ENCODE data around the gene SCN5A.
A peak's percentile ranks its signal among the peaks of the same experiment; 100 is the strongest.

Gene SCN5A

GRCh38 chr3:38522002-38522401 lies 127.5 kb downstream of the SCN5A start:
- ChIA-PET POLR2A (ENCODE audit: low non-redundant PET) (no interaction called here), CTCF (interaction anchor here (0.6 to 1.4 kb wide), 13 partner anchors 11 to 515 kb away, joined by 3 to 9 read pairs (median 3); no protein-coding TSS in a partner anchor)
- TF ChIP-seq, protein P1, sequence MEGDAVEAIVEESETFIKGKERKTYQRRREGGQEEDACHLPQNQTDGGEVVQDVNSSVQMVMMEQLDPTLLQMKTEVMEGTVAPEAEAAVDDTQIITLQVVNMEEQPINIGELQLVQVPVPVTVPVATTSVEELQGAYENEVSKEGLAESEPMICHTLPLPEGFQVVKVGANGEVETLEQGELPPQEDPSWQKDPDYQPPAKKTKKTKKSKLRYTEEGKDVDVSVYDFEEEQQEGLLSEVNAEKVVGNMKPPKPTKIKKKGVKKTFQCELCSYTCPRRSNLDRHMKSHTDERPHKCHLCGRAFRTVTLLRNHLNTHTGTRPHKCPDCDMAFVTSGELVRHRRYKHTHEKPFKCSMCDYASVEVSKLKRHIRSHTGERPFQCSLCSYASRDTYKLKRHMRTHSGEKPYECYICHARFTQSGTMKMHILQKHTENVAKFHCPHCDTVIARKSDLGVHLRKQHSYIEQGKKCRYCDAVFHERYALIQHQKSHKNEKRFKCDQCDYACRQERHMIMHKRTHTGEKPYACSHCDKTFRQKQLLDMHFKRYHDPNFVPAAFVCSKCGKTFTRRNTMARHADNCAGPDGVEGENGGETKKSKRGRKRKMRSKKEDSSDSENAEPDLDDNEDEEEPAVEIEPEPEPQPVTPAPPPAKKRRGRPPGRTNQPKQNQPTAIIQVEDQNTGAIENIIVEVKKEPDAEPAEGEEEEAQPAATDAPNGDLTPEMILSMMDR (conservative IDR thresholded peaks at IDR 0.05; ENCODE audit: low read depth): no peak
- DNase-seq (ENCODE audit: low spot score): no peak
- no peak overlapping the region for H3K27ac ChIP-seq

GRCh38 chr3:38521391-38521987 lies 128.0 kb downstream of the SCN5A start:
- ChIA-PET CTCF (interaction anchor here (0.6 to 1.4 kb wide), 13 partner anchors 11 to 510 kb away, joined by 3 to 9 read pairs (median 3); no protein-coding TSS in a partner anchor), POLR2A (ENCODE audit: low non-redundant PET) (no interaction called here)
- H3K27ac ChIP-seq: no peak overlapping the region
- TF ChIP-seq, protein P1 (conservative IDR thresholded peaks at IDR 0.05; ENCODE audit: low read depth): peak; percentile 89
- peak; percentile 47 for DNase-seq (ENCODE audit: low spot score)

DNA sequence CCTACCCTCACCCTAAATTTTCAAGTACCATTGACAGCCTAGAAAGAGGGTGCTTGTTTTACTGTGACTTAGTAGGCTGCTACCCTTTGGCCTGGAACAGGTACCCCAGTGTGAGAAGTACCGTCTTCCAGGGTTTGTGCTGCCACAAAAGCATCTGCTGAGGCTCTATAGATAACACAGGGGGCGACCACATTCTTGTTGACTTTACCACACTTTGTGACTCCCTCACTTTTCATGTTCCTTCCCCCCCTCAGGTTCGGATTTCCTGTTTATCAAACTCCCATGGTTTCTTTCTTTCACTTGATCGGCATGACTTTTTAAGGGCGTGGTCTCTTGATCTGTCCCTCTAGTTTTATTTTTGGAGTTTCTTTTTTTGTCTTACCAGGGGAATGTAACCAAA lies 129.8 kb downstream of the SCN5A start:
- no peak for DNase-seq (ENCODE audit: low spot score)
- CTCF ChIA-PET: interaction anchor here (0.8 kb wide), 1 partner anchor 133 kb away, joined by 3 read pairs; no protein-coding TSS in a partner anchor
- no peak overlapping the region for H3K27ac ChIP-seq
- TF ChIP-seq, protein P1 (conservative IDR thresholded peaks at IDR 0.05; ENCODE audit: low read depth): no peak
- POLR2A ChIA-PET (ENCODE audit: low non-redundant PET): no interaction called here

- DNase-seq (ENCODE audit: low spot score): no peak
- CTCF ChIA-PET: interaction anchor here (0.6 kb wide), 1 partner anchor 617 kb away, joined by 6 read pairs; no protein-coding TSS in a partner anchor
- no peak overlapping the region for H3K27ac ChIP-seq
- POLR2A ChIA-PET (ENCODE audit: low non-redundant PET): no interaction called here
- TF ChIP-seq, protein P1 (conservative IDR thresholded peaks at IDR 0.05; ENCODE audit: low read depth): no peak
Measured at GRCh38 chr3:38519000-38519399, 130.5 kb downstream of the SCN5A start.

- no peak for DNase-seq (ENCODE audit: low spot score)
- H3K27ac ChIP-seq: no peak overlapping the region
- TF ChIP-seq, protein P1 (conservative IDR thresholded peaks at IDR 0.05; ENCODE audit: low read depth): no peak
- ChIA-PET CTCF (no interaction called here), POLR2A (ENCODE audit: low non-redundant PET) (no interaction called here)
Measured at GRCh38 chr3:38516669-38517068, 132.8 kb downstream of the SCN5A start.

GRCh38 chr3:38515367-38515766 lies 134.1 kb downstream of the SCN5A start:
- ChIA-PET POLR2A (ENCODE audit: low non-redundant PET) (no interaction called here), CTCF (interaction anchor here (0.7 kb wide), 1 partner anchor 136 kb away, joined by 3 read pairs; no protein-coding TSS in a partner anchor)
- no peak overlapping the region for H3K27ac ChIP-seq
- TF ChIP-seq, protein P1 (conservative IDR thresholded peaks at IDR 0.05; ENCODE audit: low read depth): no peak
- DNase-seq (ENCODE audit: low spot score): no peak

Measured in RWPE1 (cell line).